ENCODE data around the gene PFKFB4.

DNA sequence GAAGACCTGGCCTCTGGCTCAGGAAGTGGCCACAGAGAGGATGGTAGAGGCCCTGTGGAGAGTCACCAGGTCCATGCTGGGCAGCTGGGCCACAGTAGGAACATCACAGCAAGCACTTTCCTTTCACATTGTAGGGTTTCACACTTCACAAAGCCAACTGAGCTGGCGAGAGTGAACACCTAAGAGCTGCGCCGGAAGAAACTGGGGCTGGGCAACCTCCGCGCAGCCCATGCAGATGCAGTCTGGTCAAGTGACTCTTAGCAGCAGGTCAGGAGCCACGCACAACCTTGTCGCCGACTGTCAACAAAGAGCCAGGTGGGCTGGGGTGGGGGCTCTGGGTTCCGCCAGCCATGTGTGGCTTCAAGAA lies 37.3 kb downstream of the PFKFB4 start:
- TF ChIP-seq, protein P1, sequence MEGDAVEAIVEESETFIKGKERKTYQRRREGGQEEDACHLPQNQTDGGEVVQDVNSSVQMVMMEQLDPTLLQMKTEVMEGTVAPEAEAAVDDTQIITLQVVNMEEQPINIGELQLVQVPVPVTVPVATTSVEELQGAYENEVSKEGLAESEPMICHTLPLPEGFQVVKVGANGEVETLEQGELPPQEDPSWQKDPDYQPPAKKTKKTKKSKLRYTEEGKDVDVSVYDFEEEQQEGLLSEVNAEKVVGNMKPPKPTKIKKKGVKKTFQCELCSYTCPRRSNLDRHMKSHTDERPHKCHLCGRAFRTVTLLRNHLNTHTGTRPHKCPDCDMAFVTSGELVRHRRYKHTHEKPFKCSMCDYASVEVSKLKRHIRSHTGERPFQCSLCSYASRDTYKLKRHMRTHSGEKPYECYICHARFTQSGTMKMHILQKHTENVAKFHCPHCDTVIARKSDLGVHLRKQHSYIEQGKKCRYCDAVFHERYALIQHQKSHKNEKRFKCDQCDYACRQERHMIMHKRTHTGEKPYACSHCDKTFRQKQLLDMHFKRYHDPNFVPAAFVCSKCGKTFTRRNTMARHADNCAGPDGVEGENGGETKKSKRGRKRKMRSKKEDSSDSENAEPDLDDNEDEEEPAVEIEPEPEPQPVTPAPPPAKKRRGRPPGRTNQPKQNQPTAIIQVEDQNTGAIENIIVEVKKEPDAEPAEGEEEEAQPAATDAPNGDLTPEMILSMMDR (IDR thresholded peaks at IDR 0.05; ENCODE audit: low read length), result no peak
- TF ChIP-seq EZH2 (IDR thresholded peaks at IDR 0.05; ENCODE audit: borderline replicate concordance, low read length), result no peak

All from OCI-LY1 (cell line).